ENCODE results near the gene SLC2A1.

- no peak for TF ChIP-seq CTCF (conservative IDR thresholded peaks at IDR 0.05; ENCODE audit: low read depth, low read length)
- no peak for TF ChIP-seq EZH2 (IDR thresholded peaks at IDR 0.05; ENCODE audit: low read length, unreplicated experiment)
- TF ChIP-seq EZH2phosphoT487 (IDR thresholded peaks at IDR 0.05; ENCODE audit: borderline replicate concordance, low read length): no peak
Observed at GRCh38 chr1:42880384-42880783, 78.3 kb downstream of the SLC2A1 start.
